ENCODE data around the gene SLPI. TPM values are rescaled to one million over a fixed set of nuclear protein-coding genes. Genes with fewer than 3 reads are reported as not detected.

The SLPI gene
- total and polyA plus RNA-seq, 10 of the 15 experiments (the other 5 are each of a cell fraction or from before 2014, with no cell fraction given): 0.56 to 1.4 TPM; not detected in 8

GRCh38 chr20:45289942-45290676, 35.7 kb upstream of the SLPI start:
- POLR2A ChIA-PET: interaction anchor here (0.6 kb wide), 1 partner anchor 13 kb away, joined by 3 read pairs; no protein-coding TSS in a partner anchor
- Histone ChIP-seq H4K20me1 (ENCODE audit: control insufficient read depth, insufficient read depth) (no peaks in the 10 kb centered on the region), H2AFZ (ENCODE audit: control insufficient read depth, low read depth, low read length) (no peak overlapping the region), H3K27me3 (replicated peaks in 1 of 2; ENCODE audit: control insufficient read depth in 2 of 2, insufficient read depth in 2 of 2, low read length in 1 of 2) (peaks cover 6 to 7% of the 10 kb centered on the region in 2 experiments; a peak in 3 of 4 replicates), H3K79me2 (ENCODE audit: control insufficient read depth, insufficient read depth, low read length) (no peaks in the 10 kb centered on the region), H3K4me3 (no peak overlapping the region), H3K4me2 (ENCODE audit: control insufficient read depth, insufficient read depth) (no peak overlapping the region), H3K9me3 (replicated peaks; ENCODE audit: control insufficient read depth, insufficient read depth, low read length) (no peaks in the 10 kb centered on the region; the same call in 2 of the 3 replicates), H3K4me1 (ENCODE audit: control insufficient read depth, insufficient read depth, low read length) (no peaks in the 10 kb centered on the region), H3K27ac (ENCODE audit: control insufficient read depth, insufficient read depth) (no peak overlapping the region), H3K36me3 (ENCODE audit: control insufficient read depth in 2 of 2, insufficient read depth in 2 of 2, low read length in 1 of 2) (no peaks in the 10 kb centered on the region), H3K9ac (ENCODE audit: control insufficient read depth, insufficient read depth, low read length) (no peak overlapping the region)
- FAIRE-seq (no peak), DNase-seq (ENCODE audit: low read depth, low spot score) (no peak), ATAC-seq (no peak)
- RAD21 ChIA-PET (ENCODE audit: unreplicated experiment): interaction anchor here (1.0 to 2.2 kb wide), 6 partner anchors 12 to 246 kb away, joined by 3 to 7 read pairs (median 4); no protein-coding TSS in a partner anchor
- BruUV-seq (replicated peaks): no TSS peak
- WGBS (ENCODE audit: insufficient coverage, insufficient replicate concordance, low lambda C conversion rate, missing lambda C conversion rate): 31% methylated on average over 13 of the region's 13 CpGs
- in situ Hi-C loops (cut with MboI) (no loop called here), intact Hi-C loops (cut with micrococcal nuclease; ENCODE audit: unreplicated experiment) (loop anchor here (5.0 kb wide), 4 partner anchors 153 to 253 kb away; no protein-coding TSS in a partner anchor)
- CTCF ChIA-PET: interaction anchor here (0.6 to 6.3 kb wide), 29 partner anchors 9 to 481 kb away, joined by 3 to 53 read pairs (median 4); partner anchors contain the start of genes KCNS1, PABPC1L, PIGT and WFDC12
- TF ChIP-seq SP1 (IDR thresholded peaks at IDR 0.05; ENCODE audit: low read depth, low read length) (no peak), USF2 (IDR thresholded peaks at IDR 0.05; ENCODE audit: borderline replicate concordance, low read depth, low read length) (no peak), ZNF274 (IDR thresholded peaks at IDR 0.05; ENCODE audit: insufficient read depth, insufficient read length) (no peak), ZNF384 (IDR thresholded peaks at IDR 0.05; ENCODE audit: borderline replicate concordance, low read depth, low read length) (no peak), POLR2A (IDR thresholded peaks at IDR 0.05; ENCODE audit: low read depth, low read length) (no peak), TBL1XR1 (IDR thresholded peaks at IDR 0.05; ENCODE audit: low read depth, low read length) (no peak)
- SMC1A ChIA-PET (ENCODE audit: uncharacterized antibody, unreplicated experiment): interaction anchor here (0.6 to 2.9 kb wide), 11 partner anchors 11 to 480 kb away, joined by 3 to 14 read pairs (median 5); no protein-coding TSS in a partner anchor
